H9 (cell line): ENCODE data around the gene HDLBP. TPM values are rescaled to one million over a fixed set of nuclear protein-coding genes. Genes with fewer than 3 reads are reported as not detected.

Source experiments
- DNase-seq: peaks from one replicate; pipeline ENCODE4 v3.0.0-alpha.2; 2017
- H2AFZ ChIP-seq: one replicate; pipeline ENCODE4 v1.6.1; 2013; ENCODE audit warnings: mild to moderate bottlenecking, low read length, control low read depth, moderate library complexity
- H2AK5ac ChIP-seq: 2 replicates; pipeline ENCODE4 v1.6.1; 2013; ENCODE audit warnings: low read length, control low read depth, mixed read lengths; ENCODE audit not compliant: insufficient read length
- H2BK120ac ChIP-seq: one replicate; pipeline ENCODE4 v1.6.1; 2013; ENCODE audit warnings: low read depth, mild to moderate bottlenecking, low read length, control low read depth, inconsistent platforms; ENCODE audit not compliant: poor library complexity, severe bottlenecking
- H2BK12ac ChIP-seq: 2 replicates; pipeline ENCODE4 v1.6.1; 2013; ENCODE audit warnings: low read length, control low read depth, mixed read lengths, low read depth; ENCODE audit not compliant: insufficient read length
- H2BK15ac ChIP-seq: 2 replicates; pipeline ENCODE4 v1.6.1; 2013; ENCODE audit warnings: low read depth, low read length, control low read depth
- H2BK20ac ChIP-seq: one replicate; pipeline ENCODE4 v1.6.1; 2013; ENCODE audit warnings: low read depth, mild to moderate bottlenecking, low read length, control low read depth, inconsistent platforms; ENCODE audit not compliant: poor library complexity, severe bottlenecking
- H2BK5ac ChIP-seq: 2 replicates; pipeline ENCODE4 v1.6.1; 2013; ENCODE audit warnings: low read length, control low read depth, mixed read lengths; ENCODE audit not compliant: insufficient read length
- H3K14ac ChIP-seq: 2 replicates; pipeline ENCODE4 v1.6.1; 2013; ENCODE audit warnings: low read length, control low read depth; ENCODE audit not compliant: insufficient read depth
- H3K18ac ChIP-seq: 2 replicates; pipeline ENCODE4 v1.6.1; 2013; ENCODE audit warnings: low read depth, mild to moderate bottlenecking, mixed read lengths, low read length, control low read depth; ENCODE audit not compliant: insufficient read length
- H3K23ac ChIP-seq: 2 replicates; pipeline ENCODE4 v1.6.1; 2013; ENCODE audit warnings: low read length, control low read depth, mixed read lengths, low read depth; ENCODE audit not compliant: insufficient read length
- H3K23me2 ChIP-seq: 2 replicates; pipeline ENCODE4 v1.6.1; 2013; ENCODE audit warnings: low read depth, mild to moderate bottlenecking, mixed read lengths, low read length, control low read depth; ENCODE audit not compliant: insufficient read length, poor library complexity, severe bottlenecking
- H3K27ac ChIP-seq: 2 replicates; pipeline ENCODE4 v1.5.1; 2013; ENCODE audit warnings: low read length, control low read depth, mixed read lengths, low read depth; ENCODE audit not compliant: insufficient read length
- H3K27me3 ChIP-seq: 2 replicates; pipeline ENCODE4 v1.6.1; 2013; ENCODE audit warnings: low read length, control low read depth, inconsistent platforms; ENCODE audit not compliant: insufficient read depth
- H3K4ac ChIP-seq: 2 replicates; pipeline ENCODE4 v1.6.1; 2013; ENCODE audit warnings: low read depth, mild to moderate bottlenecking, control low read depth, inconsistent platforms, low read length, moderate library complexity
- H3K4me1 ChIP-seq: 2 replicates; pipeline ENCODE4 v1.6.1; 2013; ENCODE audit warnings: low read length, control low read depth, inconsistent platforms; ENCODE audit not compliant: insufficient read depth
- H3K4me2 ChIP-seq: 2 replicates; pipeline ENCODE4 v1.6.1; 2013; ENCODE audit warnings: low read length, control low read depth, mixed read lengths; ENCODE audit not compliant: insufficient read length, insufficient read depth
- H3K56ac ChIP-seq: 2 replicates; pipeline ENCODE4 v1.6.1; 2013; ENCODE audit warnings: low read depth, mild to moderate bottlenecking, mixed read lengths, low read length, control low read depth; ENCODE audit not compliant: insufficient read length
- H3K79me1 ChIP-seq: 2 replicates; pipeline ENCODE4 v1.6.1; 2013; ENCODE audit warnings: low read depth, mild to moderate bottlenecking, moderate library complexity, low read length, control low read depth, inconsistent platforms; ENCODE audit not compliant: insufficient read depth, poor library complexity, severe bottlenecking
- H3K79me2 ChIP-seq: 2 replicates; pipeline ENCODE4 v1.6.1; 2013; ENCODE audit warnings: low read length, control low read depth, inconsistent platforms; ENCODE audit not compliant: insufficient read depth
- H3K9ac ChIP-seq: 2 replicates; pipeline ENCODE4 v1.6.1; 2013; ENCODE audit warnings: low read length, control low read depth, mixed read lengths; ENCODE audit not compliant: insufficient read length; ENCODE audit errors: extremely low read depth
- H3K9me3 ChIP-seq: one replicate; pipeline ENCODE4 v1.6.1; 2013; ENCODE audit warnings: low read depth, low read length, inconsistent platforms; ENCODE audit not compliant: control insufficient read depth
- H3T11ph ChIP-seq: one replicate; pipeline ENCODE4 v1.6.1; 2013; ENCODE audit warnings: mild to moderate bottlenecking, low read length, control low read depth, inconsistent platforms
- H4K20me1 ChIP-seq: one replicate; pipeline ENCODE4 v1.6.1; 2013; ENCODE audit not compliant: control insufficient read depth, insufficient read length, insufficient read depth
- H4K5ac ChIP-seq: 2 replicates; pipeline ENCODE4 v1.6.1; 2013; ENCODE audit warnings: low read depth, mild to moderate bottlenecking, mixed read lengths, low read length, control low read depth; ENCODE audit not compliant: insufficient read length
- H4K8ac ChIP-seq: replicated peaks from 2 replicates; pipeline ENCODE4 v1.6.1; 2013; ENCODE audit warnings: low read length, control low read depth, mixed read lengths, low read depth; ENCODE audit not compliant: insufficient read length
- H4K91ac ChIP-seq: 2 replicates; pipeline ENCODE4 v1.6.1; 2013; ENCODE audit warnings: low read depth, mild to moderate bottlenecking, moderate library complexity, mixed read lengths, low read length, control low read depth; ENCODE audit not compliant: insufficient read length
- H3K27ac Mint-ChIP-seq, 3 experiments: 2 replicates in 2 of 3; 3 replicates in 1 of 3; pipeline ENCODE4 v1.8.0; 2020 to 2021; ENCODE audit warnings: mixed read lengths in 3 of 3, mild to moderate bottlenecking in 1 of 3, moderate library complexity in 1 of 3
- H3K27me3 Mint-ChIP-seq: 2 replicates; pipeline ENCODE4 v1.8.0; 2021; ENCODE audit warnings: low read depth, mild to moderate bottlenecking, moderate library complexity, mixed read lengths
- H3K36me3 Mint-ChIP-seq, 3 experiments: 2 replicates in 2 of 3; 3 replicates in 1 of 3; pipeline ENCODE4 v1.8.0; 2020 to 2021; ENCODE audit warnings: low read depth in 3 of 3, mixed read lengths in 3 of 3; ENCODE audit not compliant: insufficient read depth in 1 of 3
- H3K4me1 Mint-ChIP-seq, 2 experiments: 2 replicates each; pipeline ENCODE4 v1.8.0; 2020; ENCODE audit warnings: mixed read lengths in 2 of 2
- H3K4me3 Mint-ChIP-seq, 2 experiments: 2 replicates in 1 of 2; 3 replicates in 1 of 2; pipeline ENCODE4 v1.8.0; 2020 to 2021; ENCODE audit warnings: mild to moderate bottlenecking in 2 of 2, mixed read lengths in 2 of 2, moderate library complexity in 1 of 2
- H3K9me3 Mint-ChIP-seq, 2 experiments: 2 replicates in 1 of 2; 3 replicates in 1 of 2; pipeline ENCODE4 v1.8.0; 2020; ENCODE audit warnings: mild to moderate bottlenecking in 2 of 2, mixed read lengths in 2 of 2, moderate library complexity in 1 of 2
- CTCF ChIP-seq: fragments of 200-600 bp; sonication (generic); conservative IDR thresholded peaks from 3 replicates; pipeline ENCODE4 v1.8.0; 2021; ENCODE audit warnings: antibody characterized with exemption, mild to moderate bottlenecking
- WGBS: extraction: QIAGEN DNeasy Blood & Tissue Kit; methylation state at CpG from one replicate; pipeline ENCODE4 v1.1.7; 2013; ENCODE audit warnings: missing lambda C conversion rate, low lambda C conversion rate, mixed read lengths; ENCODE audit not compliant: insufficient read length; ENCODE audit errors: extremely low coverage; 5-methylcytosine and 5-hydroxymethylcytosine counted together
- total RNA-seq: library from RNA; stranded (reverse); gene quantifications from 2 replicates; pipeline ENCODE4 v1.2.1, GENCODE V29; 2021

HDLBP gene
- total RNA-seq, 1 experiment from 2014 or later = 364 TPM

- H2AFZ ChIP-seq = no peak overlapping the region
- no peak overlapping the region for H3K14ac ChIP-seq
- no peaks in the 10 kb centered on the region for H3K27me3 ChIP-seq
- TF ChIP-seq CTCF = no peak
- no peak overlapping the region for H2BK5ac ChIP-seq
- peaks cover 0 to under 1% of the 10 kb centered on the region in 2 experiments; a peak in 1 of 4 replicates for H3K4me1 Mint-ChIP-seq
- no peak overlapping the region for H4K5ac ChIP-seq
- H4K8ac ChIP-seq = no peak overlapping the region
- H3T11ph ChIP-seq = no peak overlapping the region
- H3K9me3 ChIP-seq = no peaks in the 10 kb centered on the region
- no peak overlapping the region for H3K9ac ChIP-seq
- no peaks in the 10 kb centered on the region for H3K9me3 Mint-ChIP-seq
- H3K79me2 ChIP-seq = no peaks in the 10 kb centered on the region
- H3K27ac ChIP-seq = no peak overlapping the region
- no peak overlapping the region for H3K4ac ChIP-seq
- no peak overlapping the region for H3K18ac ChIP-seq
- DNase-seq = no peak
- H3K23ac ChIP-seq = no peak overlapping the region
- no CpG with 5 or more reads among the region's 3 CpGs for whole genome bisulfite sequencing
- H2AK5ac ChIP-seq = no peak overlapping the region
- H4K20me1 ChIP-seq = no peaks in the 10 kb centered on the region
- no peaks in the 10 kb centered on the region for H3K4me1 ChIP-seq
- no peak overlapping the region for H3K4me2 ChIP-seq
- H3K79me1 ChIP-seq = no peaks in the 10 kb centered on the region
- H3K56ac ChIP-seq = no peak overlapping the region
- no peak overlapping the region for H3K4me3 Mint-ChIP-seq
- no peaks in the 10 kb centered on the region; the same call in none of the 2 replicates for H3K27me3 Mint-ChIP-seq
- H2BK120ac ChIP-seq = no peak overlapping the region
- no peak overlapping the region for H3K27ac Mint-ChIP-seq
- no peak overlapping the region for H4K91ac ChIP-seq
- H3K23me2 ChIP-seq = no peaks in the 10 kb centered on the region
- H2BK12ac ChIP-seq = no peak overlapping the region
- H2BK20ac ChIP-seq = no peak overlapping the region
- no peak overlapping the region for H2BK15ac ChIP-seq
- H3K36me3 Mint-ChIP-seq = no peaks in the 10 kb centered on the region; a peak in 1 of 7 replicates
Observed at GRCh38 chr2:241205086-241205485, 110.4 kb downstream of the HDLBP start.
